NCI-H2081 treated with DMSO at 0.1 percent for 48 hours (cell line): ENCODE data around the gene KLF9.
A peak's percentile ranks its signal among the peaks of the same experiment; 100 is the strongest.

ENCODE experiments used
- DNase-seq: peaks from one replicate; lab custom pipeline; 2025; lab: John Stamatoyannopoulos, UW

Gene KLF9

GRCh38 chr9:70421272-70422180, 7.1 kb upstream of the KLF9 start:
- no peak for DNase-seq

GRCh38 chr9:70420441-70421271, 6.2 kb upstream of the KLF9 start:
- DNase-seq, result peak; percentile 75

GRCh38 chr9:70419556-70420440, 5.3 kb upstream of the KLF9 start:
- DNase-seq, result peak; percentile 81

- DNase-seq, result peak; percentile 64
Observed at GRCh38 chr9:70418822-70419555, 4.5 kb upstream of the KLF9 start.

- no peak for DNase-seq
Observed at GRCh38 chr9:70415476-70415875, 1.0 kb upstream of the KLF9 start.

- no peak for DNase-seq
Observed at GRCh38 chr9:70415041-70415440, 584 bp upstream of the KLF9 start.

GRCh38 chr9:70413464-70413798, 1.0 kb downstream of the KLF9 start:
- DNase-seq, result no peak

- DNase-seq, result no peak
Observed at GRCh38 chr9:70412832-70413463, 1.5 kb downstream of the KLF9 start.

- no peak for DNase-seq
Observed at GRCh38 chr9:70411930-70412831, 2.3 kb downstream of the KLF9 start.

- no peak for DNase-seq
Observed at GRCh38 chr9:70411121-70411929, 3.1 kb downstream of the KLF9 start.

GRCh38 chr9:70410368-70410767, 4.1 kb downstream of the KLF9 start:
- DNase-seq, result no peak

- DNase-seq, result no peak
Observed at GRCh38 chr9:70409800-70410199, 4.7 kb downstream of the KLF9 start.

- no peak for DNase-seq
Observed at GRCh38 chr9:70409280-70409679, 5.2 kb downstream of the KLF9 start.

- no peak for DNase-seq
Observed at GRCh38 chr9:70408393-70409040, 5.9 kb downstream of the KLF9 start.

GRCh38 chr9:70407081-70407503, 7.4 kb downstream of the KLF9 start:
- no peak for DNase-seq

- DNase-seq, result no peak
Observed at GRCh38 chr9:70406434-70406862, 8.0 kb downstream of the KLF9 start.

- DNase-seq, result no peak
Observed at GRCh38 chr9:70405808-70406433, 8.5 kb downstream of the KLF9 start.

GRCh38 chr9:70404261-70404660, 10.2 kb downstream of the KLF9 start:
- no peak for DNase-seq
